Measurements from ENCODE around the gene FER1L5.

Gene FER1L5

GRCh38 chr2:96697476-96697875 lies 54.9 kb downstream of the FER1L5 start:
- DNase-seq (ENCODE audit: low spot score): no peak

- no peak for DNase-seq (ENCODE audit: low spot score)
Observed at GRCh38 chr2:96698221-96698861, 55.8 kb downstream of the FER1L5 start.

GRCh38 chr2:96699021-96699420 lies 56.5 kb downstream of the FER1L5 start:
- DNase-seq (ENCODE audit: low spot score): no peak

GRCh38 chr2:96699621-96700020 lies 57.1 kb downstream of the FER1L5 start:
- DNase-seq (ENCODE audit: low spot score): no peak

GRCh38 chr2:96700086-96700485 lies 57.5 kb downstream of the FER1L5 start:
- no peak for DNase-seq (ENCODE audit: low spot score)

GRCh38 chr2:96701636-96702035 lies 59.1 kb downstream of the FER1L5 start:
- DNase-seq (ENCODE audit: low spot score): no peak

GRCh38 chr2:96702098-96702785 lies 59.7 kb downstream of the FER1L5 start:
- no peak for DNase-seq (ENCODE audit: low spot score)

GRCh38 chr2:96703021-96703751 lies 60.6 kb downstream of the FER1L5 start:
- no peak for DNase-seq (ENCODE audit: low spot score)

- no peak for DNase-seq (ENCODE audit: low spot score)
Observed at GRCh38 chr2:96710985-96711384, 68.4 kb downstream of the FER1L5 start.

GRCh38 chr2:96715658-96716057 lies 73.1 kb downstream of the FER1L5 start:
- DNase-seq (ENCODE audit: low spot score): no peak

- DNase-seq (ENCODE audit: low spot score): no peak
Observed at GRCh38 chr2:96716388-96716787, 73.8 kb downstream of the FER1L5 start.

GRCh38 chr2:96726131-96726530 lies 83.6 kb downstream of the FER1L5 start:
- DNase-seq (ENCODE audit: low spot score): no peak

GRCh38 chr2:96727431-96727830 lies 84.9 kb downstream of the FER1L5 start:
- no peak for DNase-seq (ENCODE audit: low spot score)

- no peak for DNase-seq (ENCODE audit: low spot score)
Observed at GRCh38 chr2:96729748-96730147, 87.2 kb downstream of the FER1L5 start.

- DNase-seq (ENCODE audit: low spot score): no peak
Observed at GRCh38 chr2:96730212-96730611, 87.6 kb downstream of the FER1L5 start.

GRCh38 chr2:96733931-96734330 lies 91.4 kb downstream of the FER1L5 start:
- DNase-seq (ENCODE audit: low spot score): no peak

GRCh38 chr2:96734880-96735583 lies 92.5 kb downstream of the FER1L5 start:
- DNase-seq (ENCODE audit: low spot score): peak; percentile 26

GRCh38 chr2:96737251-96737650 lies 94.7 kb downstream of the FER1L5 start:
- DNase-seq (ENCODE audit: low spot score): no peak

- no peak for DNase-seq (ENCODE audit: low spot score)
Observed at GRCh38 chr2:96737831-96738230, 95.3 kb downstream of the FER1L5 start.

GRCh38 chr2:96739076-96739632 lies 96.6 kb downstream of the FER1L5 start:
- DNase-seq (ENCODE audit: low spot score): peak; percentile 19

GRCh38 chr2:96739633-96740428 lies 97.3 kb downstream of the FER1L5 start, which contains the start of gene LMAN2L:
LMAN2L (minus strand) TSS chr2:96740064; CDS start chr2:96740040, 24 bp downstream.
- peak; percentile 98 for DNase-seq (ENCODE audit: low spot score)
